ENCODE measurements around the gene FAM114A1. TPM values are rescaled to one million over a fixed set of nuclear protein-coding genes. Genes with fewer than 3 reads are reported as not detected.

Gene FAM114A1
- total RNA-seq, 4 donors from 2014 or later, result 87.4 to 164 (median 109) TPM

DNA sequence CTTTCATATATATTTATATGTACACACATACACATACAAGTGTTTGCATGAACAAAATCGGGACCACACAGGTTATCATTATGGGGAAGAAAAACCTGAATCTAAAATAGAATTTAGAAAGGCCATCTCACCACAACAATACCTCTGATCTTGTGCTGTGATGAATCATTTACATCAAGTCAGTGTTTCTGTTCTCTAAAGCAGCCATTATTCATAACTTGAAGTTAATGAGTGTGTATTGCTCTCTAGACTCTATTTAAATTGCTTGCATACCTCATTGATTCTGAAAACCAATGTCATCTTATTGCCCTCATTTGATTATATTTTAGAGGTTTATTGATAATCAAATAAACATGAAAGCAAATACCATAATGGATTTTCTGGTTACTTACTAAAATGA is 71.6 kb downstream of the FAM114A1 start:
- TF ChIP-seq, protein P1, sequence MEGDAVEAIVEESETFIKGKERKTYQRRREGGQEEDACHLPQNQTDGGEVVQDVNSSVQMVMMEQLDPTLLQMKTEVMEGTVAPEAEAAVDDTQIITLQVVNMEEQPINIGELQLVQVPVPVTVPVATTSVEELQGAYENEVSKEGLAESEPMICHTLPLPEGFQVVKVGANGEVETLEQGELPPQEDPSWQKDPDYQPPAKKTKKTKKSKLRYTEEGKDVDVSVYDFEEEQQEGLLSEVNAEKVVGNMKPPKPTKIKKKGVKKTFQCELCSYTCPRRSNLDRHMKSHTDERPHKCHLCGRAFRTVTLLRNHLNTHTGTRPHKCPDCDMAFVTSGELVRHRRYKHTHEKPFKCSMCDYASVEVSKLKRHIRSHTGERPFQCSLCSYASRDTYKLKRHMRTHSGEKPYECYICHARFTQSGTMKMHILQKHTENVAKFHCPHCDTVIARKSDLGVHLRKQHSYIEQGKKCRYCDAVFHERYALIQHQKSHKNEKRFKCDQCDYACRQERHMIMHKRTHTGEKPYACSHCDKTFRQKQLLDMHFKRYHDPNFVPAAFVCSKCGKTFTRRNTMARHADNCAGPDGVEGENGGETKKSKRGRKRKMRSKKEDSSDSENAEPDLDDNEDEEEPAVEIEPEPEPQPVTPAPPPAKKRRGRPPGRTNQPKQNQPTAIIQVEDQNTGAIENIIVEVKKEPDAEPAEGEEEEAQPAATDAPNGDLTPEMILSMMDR (IDR thresholded peaks at IDR 0.05; ENCODE audit: low read depth), result no peak

DNA sequence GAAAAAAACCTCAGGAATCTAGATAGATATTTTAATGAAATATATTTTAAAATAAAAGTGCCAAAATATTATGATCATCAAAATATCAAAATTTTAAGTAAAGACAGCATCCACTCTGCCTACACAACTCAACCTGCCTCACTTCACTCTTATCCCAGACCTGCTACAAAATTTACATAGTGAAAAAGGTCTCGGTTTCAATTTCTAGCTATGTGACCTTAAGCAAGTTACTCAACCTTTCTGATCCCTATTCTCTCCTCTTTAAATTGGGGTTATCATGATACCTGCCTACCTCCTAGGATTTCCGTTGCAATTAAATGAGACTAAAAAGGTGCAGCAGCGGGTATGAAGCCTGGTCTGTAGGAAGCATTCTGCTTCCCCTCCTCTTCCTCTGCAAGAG is 72.9 kb downstream of the FAM114A1 start:
- TF ChIP-seq, protein P1 (IDR thresholded peaks at IDR 0.05; ENCODE audit: low read depth), result no peak

GRCh38 chr4:38943343-38943742 is 75.7 kb downstream of the FAM114A1 start:
- TF ChIP-seq, protein P1 (IDR thresholded peaks at IDR 0.05; ENCODE audit: low read depth), result no peak

- TF ChIP-seq, protein P1 (IDR thresholded peaks at IDR 0.05; ENCODE audit: low read depth), result no peak
Measured at GRCh38 chr4:38944440-38944839, 76.8 kb downstream of the FAM114A1 start.

- TF ChIP-seq, protein P1 (IDR thresholded peaks at IDR 0.05; ENCODE audit: low read depth), result no peak
Measured at GRCh38 chr4:38946919-38947318, 79.3 kb downstream of the FAM114A1 start.

- TF ChIP-seq, protein P1 (IDR thresholded peaks at IDR 0.05; ENCODE audit: low read depth), result no peak
Measured at GRCh38 chr4:38948551-38948950, 80.9 kb downstream of the FAM114A1 start.

DNA sequence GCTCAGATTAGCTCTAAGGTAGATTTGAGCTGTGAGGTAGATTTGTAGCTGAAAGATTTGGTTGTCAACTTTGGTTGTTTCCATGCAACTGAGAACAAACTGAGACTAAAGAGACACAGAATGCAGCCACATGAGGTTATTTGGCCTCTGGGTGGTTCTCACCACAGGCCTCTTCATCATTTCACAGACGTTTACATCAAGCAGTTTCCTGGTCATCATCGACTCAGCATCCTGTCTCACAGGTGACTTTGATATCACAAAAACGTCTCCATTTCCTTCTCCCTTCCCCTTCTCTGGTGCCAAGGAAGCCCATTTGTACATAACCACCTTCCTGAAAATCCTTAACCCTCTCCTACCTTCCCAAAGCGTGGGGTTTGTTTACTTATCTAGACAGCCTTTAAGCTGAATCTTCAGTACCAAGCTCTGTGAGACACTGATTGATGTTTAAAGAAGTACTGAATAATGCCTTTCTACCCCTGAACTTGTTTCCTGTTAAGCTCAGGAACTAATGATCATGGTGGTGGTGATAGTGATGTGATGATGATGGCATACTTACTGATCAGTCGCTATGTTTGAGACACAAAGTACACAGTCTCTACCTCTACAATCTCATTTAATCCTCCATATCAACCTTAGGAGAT is 81.9 kb downstream of the FAM114A1 start:
- TF ChIP-seq, protein P1 (IDR thresholded peaks at IDR 0.05; ENCODE audit: low read depth), result no peak

Data from subcutaneous adipose tissue (tissue), 4 donors.